Measurements from ENCODE around the gene LRIG1. TPM values are rescaled to one million over a fixed set of nuclear protein-coding genes. Genes with fewer than 3 reads are reported as not detected.

LRIG1 gene
- polyA plus RNA-seq, 12 donors: 110 to 163 (median 131) TPM; not detected in 1

DNA sequence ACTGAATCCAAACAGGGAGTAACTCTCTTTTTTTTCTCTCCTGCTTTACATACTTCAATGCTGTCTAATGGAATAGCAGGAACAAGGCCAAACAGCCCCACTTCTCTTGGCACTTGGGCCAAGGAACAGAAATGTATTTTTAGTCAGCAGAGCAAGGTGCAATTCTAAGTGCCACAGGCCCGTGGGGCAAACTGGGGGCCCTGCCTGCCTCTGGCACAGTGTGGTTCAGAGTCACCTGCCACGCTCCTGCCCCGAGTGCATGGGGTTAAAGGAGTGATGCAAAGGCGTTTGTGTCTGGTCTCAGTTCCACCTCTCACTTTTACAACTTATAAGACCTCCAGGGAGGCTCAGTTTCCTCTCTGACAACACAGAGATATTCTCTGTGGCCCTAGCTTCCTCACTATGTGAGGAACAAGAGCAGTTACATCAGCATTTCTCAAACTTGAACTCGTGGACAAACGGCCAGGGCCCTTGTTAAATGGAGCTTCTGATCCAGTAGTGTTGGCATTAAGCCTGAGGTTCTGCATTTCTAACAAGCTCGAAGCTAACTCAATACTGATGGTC lies 51.3 kb downstream of the LRIG1 start:
- no peak for DNase-seq

DNA sequence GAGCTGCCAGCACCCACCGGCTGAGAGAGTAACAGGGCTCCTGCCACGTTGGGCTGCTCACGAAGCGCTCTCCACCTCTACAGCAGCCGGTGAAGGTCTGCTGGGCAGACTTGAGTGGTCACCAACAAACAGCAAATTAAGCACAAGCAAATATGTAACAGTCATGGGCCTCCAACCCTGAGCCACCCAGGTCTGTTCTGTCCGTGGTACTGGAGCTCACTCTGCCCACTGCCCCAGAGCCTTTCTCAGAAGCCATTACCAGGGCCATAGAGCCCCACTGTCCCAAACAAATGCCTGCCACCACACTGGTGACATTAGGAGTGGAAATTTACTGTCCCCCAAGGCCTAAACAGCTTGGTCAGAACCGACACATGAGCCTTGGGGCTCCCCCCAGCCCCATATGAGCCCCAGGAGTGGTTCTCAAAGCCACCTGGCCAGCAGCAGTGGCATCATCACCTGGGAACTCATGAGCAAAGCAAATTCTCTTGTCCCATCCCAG lies 56.6 kb downstream of the LRIG1 start:
- no peak for DNase-seq

DNA sequence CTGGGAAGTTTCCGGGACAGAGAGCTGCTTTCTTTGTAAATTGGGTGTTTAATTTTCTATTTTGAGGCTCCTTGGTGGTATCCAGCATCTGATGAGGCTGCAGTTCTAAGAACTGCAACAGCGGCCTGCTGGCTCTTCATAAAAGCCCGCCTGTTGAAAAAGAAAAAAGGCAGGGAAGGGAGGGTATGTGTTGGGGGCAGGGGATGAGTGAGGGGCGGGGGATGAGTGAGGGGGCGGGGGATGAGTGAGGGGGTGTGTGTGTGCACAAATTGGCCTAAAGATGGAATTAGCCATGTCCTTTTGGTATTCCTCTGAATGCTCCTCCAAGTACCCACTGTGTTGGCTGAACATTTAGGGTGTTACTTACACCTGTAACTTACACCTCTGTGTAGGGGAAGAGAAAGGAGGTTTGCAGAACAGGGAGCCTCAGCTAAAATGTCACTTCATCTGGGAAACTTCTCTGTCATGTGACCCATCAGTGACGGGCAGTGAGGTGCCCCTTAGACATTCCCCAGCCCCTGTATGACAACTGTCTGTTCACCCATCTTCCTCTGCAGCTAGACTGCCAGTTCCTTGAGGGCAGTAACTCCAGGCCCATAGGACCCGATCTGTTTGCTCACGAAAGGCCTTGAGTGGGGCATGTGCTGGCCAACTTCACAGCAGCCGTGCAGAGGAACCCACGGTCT lies 57.6 kb downstream of the LRIG1 start:
- no peak for DNase-seq

DNA sequence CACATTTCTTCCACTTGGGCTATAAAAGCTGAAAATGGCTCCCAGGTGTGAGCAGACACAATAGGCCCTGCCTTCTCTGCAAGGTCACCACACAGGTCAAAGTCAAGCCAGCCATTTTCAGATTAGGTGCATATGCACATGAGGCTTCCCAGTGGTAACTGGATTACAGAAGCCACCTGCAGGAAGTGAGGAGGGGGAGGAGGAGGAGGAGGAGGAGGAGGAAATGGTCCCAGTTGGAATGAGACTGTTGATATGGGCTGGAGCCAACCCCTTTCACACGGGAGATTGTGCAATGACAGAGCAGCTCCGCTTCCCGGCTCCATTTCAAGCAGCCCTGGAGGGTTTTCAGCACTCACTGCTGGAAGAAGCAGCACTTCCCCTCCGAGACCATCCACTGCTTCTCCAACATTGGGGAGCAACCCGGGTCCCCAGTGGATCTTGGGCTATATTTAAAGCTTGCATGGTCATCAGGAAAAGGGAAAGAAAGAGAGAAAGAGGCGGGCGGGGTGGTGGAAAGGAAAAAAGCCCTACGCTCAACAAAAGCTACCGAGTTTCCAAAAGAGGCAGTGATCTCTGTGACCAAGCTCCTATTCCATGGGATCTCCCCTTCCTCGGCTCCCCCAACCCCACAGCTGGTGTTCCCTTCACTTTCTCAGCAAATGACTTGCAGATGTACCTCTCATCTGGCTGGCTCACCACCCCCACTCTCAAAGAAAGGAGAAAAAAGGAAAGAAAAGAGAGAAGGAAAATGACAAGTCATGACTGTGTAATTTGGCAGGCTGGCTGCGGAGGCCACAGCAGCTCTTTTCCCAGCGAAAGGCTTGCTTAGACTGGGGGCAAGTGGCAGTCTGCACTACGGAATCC lies 58.3 kb downstream of the LRIG1 start:
- peak; percentile 81 for DNase-seq

DNA sequence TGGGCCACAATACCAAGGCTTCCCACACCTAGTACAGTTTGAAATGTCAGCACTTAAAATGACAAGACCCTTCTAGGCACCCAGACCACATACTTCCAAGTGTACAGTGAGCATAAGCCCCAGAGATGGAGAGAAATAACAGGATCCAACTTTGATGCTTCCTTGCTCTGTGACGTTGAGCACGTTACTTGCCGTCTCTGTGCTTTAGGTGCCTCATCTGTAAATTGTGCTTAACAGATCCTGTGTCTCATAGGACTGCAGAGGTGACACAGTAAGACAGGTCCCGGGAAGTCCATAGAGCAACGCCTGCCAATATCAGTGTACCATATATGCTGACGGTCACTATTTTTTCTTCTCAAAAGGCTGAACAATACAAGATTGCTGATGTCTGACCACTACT lies 59.1 kb downstream of the LRIG1 start:
- DNase-seq: no peak

DNA sequence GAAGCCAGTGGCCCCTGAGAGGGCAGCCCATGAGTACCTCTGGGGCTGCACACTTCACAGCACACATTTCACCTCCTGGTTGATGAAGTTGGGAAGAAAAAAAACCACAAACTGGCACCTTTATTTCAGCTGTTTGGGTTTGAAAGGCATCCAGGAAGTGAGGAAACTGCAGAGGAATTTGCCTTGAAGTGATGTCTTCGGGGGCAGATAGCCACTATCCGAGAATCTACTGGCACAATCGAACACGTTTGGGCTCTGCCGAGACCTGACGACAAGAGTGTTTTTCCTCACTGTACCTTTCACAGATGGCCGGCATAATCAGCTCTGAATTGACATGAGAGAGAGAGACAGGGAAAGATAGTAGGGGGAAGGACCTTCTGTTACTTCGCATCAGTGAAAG lies 59.7 kb downstream of the LRIG1 start:
- DNase-seq: no peak

DNA sequence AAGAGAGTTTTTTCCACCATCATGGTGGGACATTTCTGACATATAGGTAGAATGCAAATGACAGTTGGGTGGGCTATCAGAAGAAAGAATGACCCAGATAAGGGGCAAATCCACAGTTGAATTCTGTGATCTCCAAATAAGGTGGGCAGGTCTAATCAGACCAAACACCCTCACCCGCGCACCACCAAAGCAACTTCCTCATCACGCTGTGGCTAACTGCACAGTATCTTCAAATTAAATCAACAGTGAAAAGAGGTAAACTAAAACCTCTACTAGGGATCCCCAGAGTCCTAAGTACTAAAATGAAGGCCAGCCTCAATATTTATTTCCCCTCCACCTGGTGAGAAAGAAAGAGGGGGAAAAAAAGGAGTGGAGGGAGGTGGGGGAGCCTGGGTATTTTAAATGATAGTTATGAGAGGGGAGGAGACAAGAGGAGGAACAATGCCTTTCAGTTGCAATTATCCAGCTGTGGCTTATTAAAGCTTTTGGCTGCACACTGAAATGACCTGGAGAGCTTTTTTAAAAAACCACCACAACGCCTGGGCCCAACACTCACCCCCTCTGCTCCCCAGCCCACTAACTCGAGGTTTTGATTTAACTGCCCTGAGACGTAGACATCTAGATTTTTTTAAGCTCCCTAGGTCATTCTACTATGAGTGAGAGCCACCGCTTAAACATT lies 61.0 kb downstream of the LRIG1 start:
- no peak for DNase-seq

DNA sequence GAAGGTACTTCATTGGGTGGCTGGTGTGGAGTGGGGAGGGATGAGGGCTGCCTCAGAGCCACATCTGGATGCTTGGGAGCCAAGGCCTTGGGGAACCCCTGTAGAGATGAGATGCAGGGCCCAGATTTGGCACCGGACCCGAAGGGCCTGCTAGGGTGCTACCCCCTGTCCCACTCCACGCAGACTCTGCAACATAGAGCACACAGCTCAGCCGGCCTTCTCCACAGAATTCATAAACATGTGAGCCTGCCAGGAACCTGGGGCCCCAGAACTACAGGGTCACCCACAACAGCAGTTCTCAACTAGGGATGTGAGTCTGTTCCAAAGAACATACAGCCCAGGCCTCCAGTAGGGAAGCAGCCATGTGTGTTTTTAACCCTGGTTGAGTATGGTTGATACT lies 62.8 kb downstream of the LRIG1 start:
- DNase-seq: no peak

DNA sequence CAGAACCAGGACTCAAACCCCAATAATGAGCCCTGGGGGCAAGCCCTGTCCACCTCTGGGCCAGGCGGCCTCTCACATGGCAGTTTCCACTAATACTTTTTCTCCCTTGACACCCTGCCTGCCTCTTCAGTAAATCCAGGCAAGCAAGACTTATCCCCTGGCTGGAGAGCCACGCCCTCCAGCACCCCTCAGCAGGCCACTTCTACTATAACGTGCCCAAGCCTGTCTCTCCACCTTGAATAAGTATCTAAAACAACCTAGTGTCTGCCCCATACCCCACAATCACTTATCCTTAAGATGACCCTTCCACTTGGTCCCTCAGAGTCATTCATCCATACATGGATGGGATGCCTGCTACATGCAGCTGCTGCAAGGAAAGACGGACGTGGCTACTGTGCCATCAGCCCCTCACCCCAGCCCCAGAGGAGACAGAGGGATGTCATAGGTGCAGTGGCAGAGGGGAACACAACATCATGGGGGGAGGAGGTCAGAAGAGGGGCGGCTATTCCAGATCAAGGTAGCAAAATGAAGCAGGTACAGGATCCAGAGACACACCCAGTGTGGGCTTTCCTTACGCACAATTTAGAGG lies 63.4 kb downstream of the LRIG1 start:
- no peak for DNase-seq

DNA sequence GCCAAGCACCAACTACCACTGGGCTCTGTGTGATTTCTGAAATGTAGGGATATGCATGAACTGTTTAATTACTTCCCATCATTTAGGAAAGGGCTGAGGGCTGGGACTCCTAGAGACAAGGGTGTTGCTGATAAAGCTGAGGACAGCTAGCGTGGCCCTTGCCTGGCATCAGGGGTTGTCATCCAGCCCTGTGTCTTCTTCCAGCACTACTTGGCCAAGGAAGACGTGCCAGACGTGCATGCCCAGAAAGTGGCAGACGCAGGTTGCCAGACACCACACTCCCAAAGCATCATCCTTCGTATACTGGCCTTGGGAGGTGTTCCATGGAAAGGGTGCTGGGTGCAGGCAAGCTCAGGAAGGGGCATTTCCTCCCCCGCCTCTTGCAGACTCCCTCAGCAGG lies 64.8 kb downstream of the LRIG1 start:
- no peak for DNase-seq

DNA sequence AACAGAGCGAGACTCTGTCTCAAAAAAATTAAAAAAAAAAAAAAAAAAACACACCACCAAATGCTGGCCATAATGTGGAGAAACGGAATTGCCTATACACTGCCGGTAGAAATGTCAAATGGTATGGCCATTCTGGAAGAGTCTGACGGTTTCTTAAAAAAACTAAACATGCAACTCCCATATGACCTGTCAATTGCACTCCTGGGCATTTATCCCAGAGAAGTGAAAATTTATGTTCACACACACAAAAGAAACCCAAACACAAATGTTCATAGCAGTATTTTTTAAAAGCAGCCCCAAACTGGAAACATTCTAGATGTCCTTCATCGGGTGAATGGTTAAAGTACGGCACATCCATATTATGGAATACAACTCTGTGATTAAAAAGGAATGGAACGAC lies 66.1 kb downstream of the LRIG1 start:
- DNase-seq: no peak

DNA sequence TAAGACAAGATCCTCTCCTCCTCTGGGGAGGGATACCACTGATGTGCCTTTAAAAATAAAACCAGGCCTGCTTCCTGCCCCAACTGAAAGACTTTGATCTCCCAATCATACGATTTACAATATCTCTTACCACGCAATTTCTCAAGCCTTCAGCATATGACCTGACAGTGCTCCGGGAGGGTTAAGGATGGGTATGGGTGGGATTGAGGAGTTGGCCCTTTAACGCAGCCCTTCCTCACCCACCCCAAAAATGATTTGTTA lies 67.4 kb downstream of the LRIG1 start:
- no peak for DNase-seq

DNA sequence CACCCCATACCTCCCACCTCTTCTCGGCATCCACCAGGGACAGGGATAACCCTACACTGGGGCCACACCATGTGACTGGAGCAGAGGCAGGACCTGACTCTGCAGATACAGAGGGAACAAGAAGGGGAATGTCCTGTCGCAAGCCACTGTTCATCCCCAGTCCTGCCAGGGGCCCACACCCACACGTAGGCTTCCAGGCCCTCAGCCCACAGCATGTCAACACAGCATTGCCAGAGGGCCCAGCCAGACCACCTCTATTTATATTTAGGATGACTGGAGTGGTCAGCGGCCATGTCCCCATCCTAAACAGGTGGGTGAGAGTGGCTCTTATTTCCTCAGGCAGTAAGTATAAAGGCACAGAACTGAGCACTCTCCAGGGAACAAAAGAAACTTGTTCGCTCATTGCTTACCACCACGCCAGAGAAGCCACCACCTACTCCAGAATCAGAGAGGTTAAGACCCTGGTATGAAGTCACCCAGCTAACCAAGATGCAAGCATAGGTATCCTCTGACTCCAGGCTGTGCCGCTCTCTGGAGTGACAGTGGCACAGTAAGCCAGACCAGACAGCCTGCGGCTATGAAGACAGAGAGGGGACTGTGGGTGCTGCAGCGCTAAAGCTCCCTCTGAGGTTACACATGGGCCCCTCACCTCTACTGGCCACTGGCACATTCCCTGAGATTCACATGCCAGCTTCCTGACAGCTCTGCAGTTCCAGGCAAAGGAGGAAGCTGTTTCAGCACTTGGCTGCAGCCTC lies 67.9 kb downstream of the LRIG1 start:
- no peak for DNase-seq

DNA sequence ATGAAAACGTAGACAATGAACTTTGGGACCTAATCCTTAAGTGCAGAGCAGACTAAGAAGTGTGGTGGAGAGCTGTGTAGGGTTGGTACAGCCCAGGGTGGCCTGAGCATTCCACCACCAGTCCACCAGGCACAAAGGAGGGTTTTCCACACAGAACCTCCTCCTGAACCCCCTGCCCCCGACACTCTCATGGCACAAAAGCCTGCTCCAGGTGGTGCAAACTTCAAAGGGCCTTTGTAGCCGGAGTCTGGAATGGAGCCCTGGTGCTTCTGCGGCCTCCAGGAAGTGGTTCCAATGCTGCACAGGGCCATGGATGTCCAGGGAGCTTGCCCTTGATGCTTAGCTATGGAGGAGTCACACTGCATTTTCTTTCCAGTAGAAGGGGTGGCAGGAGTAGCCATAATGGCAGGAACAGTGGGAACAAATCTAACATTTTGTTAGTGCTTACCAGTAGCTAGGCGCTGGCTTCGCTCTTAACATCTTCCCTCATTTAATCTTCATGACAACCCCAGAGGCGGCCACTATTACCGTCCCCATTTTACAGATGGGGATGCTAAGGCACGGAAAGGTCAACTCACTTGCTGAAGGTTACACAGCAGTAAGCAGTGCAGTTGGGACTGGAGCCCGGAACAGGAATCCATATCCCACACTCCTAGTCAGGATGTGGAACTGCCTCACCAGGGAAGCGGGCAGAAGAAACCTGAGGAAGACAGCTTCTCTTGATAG lies 68.6 kb downstream of the LRIG1 start:
- no peak for DNase-seq

DNA sequence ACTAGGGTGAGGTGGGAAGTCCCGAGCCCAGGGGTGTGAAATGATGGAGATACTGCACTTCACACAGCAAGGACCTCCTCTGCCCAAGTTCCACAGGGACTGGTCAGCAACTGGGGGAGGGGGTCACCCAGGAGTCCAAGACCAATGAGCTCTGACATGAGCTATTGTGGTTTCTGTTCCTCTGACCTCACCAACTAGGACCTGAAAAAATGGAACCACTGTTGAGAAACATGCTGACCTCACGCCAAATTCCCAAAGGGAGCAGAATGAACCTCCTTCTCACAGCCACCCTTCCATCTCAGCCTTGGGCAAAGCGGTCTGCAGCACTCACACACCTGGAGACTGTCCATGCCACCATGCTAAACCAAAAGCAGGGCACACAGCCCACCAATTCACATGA lies 69.3 kb downstream of the LRIG1 start:
- DNase-seq: no peak

DNA sequence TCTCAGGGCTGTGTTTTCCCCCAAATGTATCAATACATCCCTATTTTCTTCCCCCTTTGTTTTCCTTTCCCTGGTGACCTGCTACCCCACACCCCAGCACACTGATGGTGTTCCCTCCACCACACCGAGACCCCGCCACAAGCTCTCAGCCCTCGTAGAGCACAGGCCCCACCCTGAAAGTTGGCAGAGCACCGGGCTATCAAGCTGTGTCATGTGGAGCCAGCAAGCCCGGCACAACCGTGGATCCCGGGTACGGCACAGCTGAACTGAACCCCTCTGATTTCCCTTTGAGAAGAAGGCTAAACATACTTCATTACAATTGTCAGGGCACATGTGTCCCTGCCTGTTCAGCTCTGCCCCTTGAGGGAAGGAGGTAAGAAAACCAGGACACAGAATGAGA lies 69.9 kb downstream of the LRIG1 start:
- no peak for DNase-seq

DNA sequence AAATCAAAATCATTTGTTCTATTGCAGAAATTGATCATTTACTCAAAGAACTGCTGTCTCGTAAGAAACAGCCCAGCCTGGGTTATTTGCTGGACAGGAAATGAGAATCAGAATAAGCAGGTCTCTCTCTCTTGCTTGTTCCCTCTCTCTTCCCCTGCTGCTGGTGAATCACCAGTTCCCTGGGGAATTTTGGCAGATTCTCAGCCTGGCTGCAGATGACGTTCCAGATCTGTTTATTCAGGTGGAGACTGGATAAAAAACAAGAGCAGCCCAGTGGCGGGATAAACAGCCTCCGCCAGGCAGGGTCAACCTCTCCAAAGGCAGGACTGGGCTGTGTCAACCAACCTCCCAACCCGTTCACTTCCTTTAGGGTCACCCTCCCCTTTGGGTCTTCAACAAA lies 72.1 kb downstream of the LRIG1 start:
- no peak for DNase-seq

DNA sequence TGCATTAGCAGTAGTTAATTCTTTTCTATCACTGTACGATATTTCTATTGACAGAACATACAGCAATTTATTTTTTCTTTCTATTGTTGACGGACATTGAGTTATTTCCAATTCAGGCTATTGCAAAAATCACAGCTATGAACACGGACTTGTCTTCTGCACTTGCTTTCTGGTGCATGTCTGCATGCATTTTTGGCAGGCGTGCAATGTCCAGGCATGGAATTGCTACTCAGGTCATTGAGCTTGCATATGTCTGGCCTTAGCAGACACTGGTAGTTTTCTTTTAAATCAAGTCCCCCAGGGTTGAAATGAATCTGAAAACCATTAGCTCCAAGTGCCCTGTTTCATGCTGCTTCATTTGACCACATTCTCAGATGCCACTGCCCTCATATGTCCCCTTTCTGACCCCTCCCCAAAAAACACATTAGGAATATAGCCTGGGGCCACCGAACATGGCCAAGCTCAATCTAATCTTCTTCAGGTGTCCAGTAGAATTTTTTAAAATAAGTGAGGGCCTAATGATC lies 72.8 kb downstream of the LRIG1 start:
- no peak for DNase-seq

DNA sequence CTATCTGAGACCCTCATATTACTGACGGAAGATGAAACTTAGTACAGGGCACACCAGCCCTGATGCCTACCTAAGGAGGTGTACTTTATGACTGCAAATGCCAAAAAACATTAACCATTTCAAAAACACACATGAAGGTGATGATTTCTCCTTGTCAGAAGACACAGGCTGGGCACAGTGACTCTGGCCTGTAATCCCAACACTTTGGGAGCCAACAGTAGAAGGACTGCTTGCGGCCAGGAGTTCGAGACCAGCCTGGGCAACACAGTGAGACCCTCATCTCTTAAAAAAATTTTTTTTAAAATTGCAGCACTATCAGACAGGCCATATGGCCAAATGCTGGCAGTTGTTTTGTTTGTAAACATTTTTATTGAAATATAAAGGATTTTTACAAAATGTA lies 73.5 kb downstream of the LRIG1 start:
- no peak for DNase-seq

DNA sequence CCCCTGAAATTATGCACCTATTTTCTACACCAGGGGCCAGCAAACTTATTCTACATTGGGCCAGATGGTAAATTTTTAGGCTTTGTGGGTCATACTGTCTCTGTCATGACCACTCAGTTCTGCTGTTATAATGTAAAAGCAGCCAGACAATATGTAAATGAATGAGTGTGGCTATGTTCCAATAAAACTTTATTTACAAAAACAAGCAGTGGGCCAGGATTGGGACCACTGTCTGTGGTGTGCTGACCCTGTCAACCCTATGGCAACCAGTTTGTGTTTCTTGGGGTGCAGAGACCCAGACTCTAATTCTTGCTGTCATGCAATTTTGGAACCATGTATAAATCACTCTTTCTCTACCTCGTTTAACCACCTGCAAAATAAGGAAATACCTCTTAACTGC lies 74.7 kb downstream of the LRIG1 start:
- DNase-seq: no peak

All from muscle of arm (tissue), 12 donors.